Pancreas (tissue), 10 donors: ENCODE measurements around the gene NDOR1. TPM values are rescaled to one million over a fixed set of nuclear protein-coding genes. Genes with fewer than 3 reads are reported as not detected.

Experiments used
- ATAC-seq, 4 donors: fragments of 200-7000 bp; cut with Tn5 transposase; one replicate each; pipeline versions ENCODE4 v1.8.0 to v1.9.1; 2020; ENCODE audit warnings: mild to moderate bottlenecking in 4 of 4, moderate library complexity in 4 of 4
- DNase-seq, 6 donors: peaks; one replicate each; pipeline ENCODE4 v3.0.0-alpha.2; 2020
- FAIRE-seq: peaks from 2 replicates; lab custom pipeline; 2012; peaks lifted over from hg19 to GRCh38; lab: Jason Lieb, UNC
- H3K27ac ChIP-seq, 4 donors: fragments of 200-600 bp; sonication (generic); 1 replicate in 3 of 4; 2 replicates in 1 of 4; pipeline versions ENCODE4 v1.5.0 to v1.8.0; 2020
- H3K27me3 ChIP-seq, 4 donors: fragments of 200-600 bp; one replicate each; pipeline ENCODE4 v1.8.0; 2021
- H3K36me3 ChIP-seq, 3 donors: fragments of 200-600 bp; sonication (generic) in 1 of 3; one replicate each; pipeline versions ENCODE4 v1.5.0 to v1.8.0; 2020 to 2021
- H3K4me1 ChIP-seq, 3 donors: fragments of 200-600 bp; one replicate each; pipeline ENCODE4 v1.8.0; 2021
- H3K4me3 ChIP-seq, 4 donors: fragments of 200-600 bp; sonication (generic) in 2 of 4; one replicate each; pipeline versions ENCODE4 v1.5.0 to v1.8.0; 2020 to 2021
- H3K9me3 ChIP-seq, 4 donors: fragments of 200-600 bp; one replicate each; pipeline ENCODE4 v1.8.0; 2021
- CTCF ChIP-seq, 4 donors: fragments of 200-600 bp; sonication (generic) in 3 of 4; IDR thresholded peaks; one replicate each; pipeline versions ENCODE4 v1.5.0 to v1.8.0; 2021; ENCODE audit warnings: antibody characterized with exemption in 4 of 4
- WGBS, 2 donors: extraction: QIAGEN DNeasy Blood & Tissue Kit; methylation state at CpG; one replicate each; pipeline ENCODE4 v1.1.7; 2013; 5-methylcytosine and 5-hydroxymethylcytosine counted together
- intact Hi-C, 3 donors: fragments of 100-400 bp; cut with DNase I; formaldehyde crosslinking; loops; one replicate each; pipeline versions ENCODE4 v1.11.1 to v1.14.2; 2022
- polyA plus RNA-seq, 2 donors: library from polyadenylated mRNA; stranded (reverse); fragments of 200-250 nt; gene quantifications; one replicate each; pipeline ENCODE4 v1.2.3, GENCODE V29; 2013
- total RNA-seq, 6 donors: library from RNA; stranded (reverse); fragmentation: NEBNext Ultra II Directional in 4 of 6; extraction: Animal tissue kit (Norgen Biotek cat#: 25700) in 4 of 6; gene quantifications; one replicate each; pipeline versions ENCODE4 v1.2.1 to v1.2.4, GENCODE V29; 2021 to 2023
- donor health status: healthy with polysubstance abuse.
- donor health status: DM: no; HTN: no; CAD: no; lungs with moderate emphysema.
- donor health status: DM: no; HTN: no; CAD: no.
- donor health status: control.
- donor health status: control.
- donor health status: Bipolar disorder and iron deficiency.
- donor health status: DM: yes; HTN: yes; CAD: no.
- donor health status: DM: no; HTN: no; CAD: no.
- donor health status: DM: no; HTN: no; CAD: no.
- donor health status: DM: yes; HTN: yes; CAD: no.

NDOR1 gene
- total and polyA plus RNA-seq, 8 donors: 4.6 to 25.4 (median 6.8) TPM

DNA sequence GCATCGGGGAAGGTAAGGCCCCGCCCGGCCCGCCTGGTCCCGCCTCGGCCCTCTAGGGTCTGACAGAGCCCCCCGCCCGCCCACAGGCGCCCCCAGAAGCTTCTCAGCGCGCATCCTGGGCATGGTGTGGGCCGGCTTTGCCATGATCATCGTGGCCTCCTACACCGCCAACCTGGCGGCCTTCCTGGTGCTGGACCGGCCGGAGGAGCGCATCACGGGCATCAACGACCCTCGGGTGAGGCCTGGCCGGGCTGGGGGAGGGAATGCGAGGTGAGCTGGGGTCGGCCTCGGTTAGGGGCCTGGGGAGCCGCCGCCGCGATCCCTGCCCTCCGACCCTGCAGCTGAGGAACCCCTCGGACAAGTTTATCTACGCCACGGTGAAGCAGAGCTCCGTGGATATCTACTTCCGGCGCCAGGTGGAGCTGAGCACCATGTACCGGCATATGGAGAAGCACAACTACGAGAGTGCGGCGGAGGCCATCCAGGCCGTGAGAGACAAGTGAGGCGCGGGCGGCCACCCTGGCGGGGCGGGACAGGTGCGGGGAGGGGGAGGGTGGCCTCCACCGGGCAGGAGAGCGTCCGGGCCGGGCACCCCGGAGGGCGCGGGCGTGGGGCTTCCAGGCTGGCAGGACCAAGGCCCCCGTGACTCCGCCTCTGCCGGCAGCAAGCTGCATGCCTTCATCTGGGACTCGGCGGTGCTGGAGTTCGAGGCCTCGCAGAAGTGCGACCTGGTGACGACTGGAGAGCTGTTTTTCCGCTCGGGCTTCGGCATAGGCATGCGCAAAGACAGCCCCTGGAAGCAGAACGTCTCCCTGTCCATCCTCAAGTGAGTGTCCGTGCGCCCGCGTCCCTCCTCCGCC, 42.8 kb upstream of the NDOR1 start:
- DNase-seq (peak in 3 of 6 donors; percentile 51 to 76 (median 58)), ATAC-seq (peak; percentile 73 to 88 (median 82)), FAIRE-seq (no peak)
- H3K9me3 ChIP-seq: no peaks in the 10 kb centered on the region
- H3K4me3 ChIP-seq: peak overlapping the region in 2 of 4 donors; percentile 12 to 35
- H3K36me3 ChIP-seq: no peaks in the 10 kb centered on the region
- H3K4me1 ChIP-seq: peaks cover 0 to 7% (median 6%) of the 10 kb centered on the region in 3 donors
- intact Hi-C loops: no loop called here
- peaks cover 0 to 10% (median 2%) of the 10 kb centered on the region in 4 donors for H3K27me3 ChIP-seq
- no peak overlapping the region for H3K27ac ChIP-seq
- WGBS, 2 donors: 9 to 10% methylated on average over 64 to 74 of the region's 74 CpGs
- TF ChIP-seq CTCF (IDR thresholded peaks at IDR 0.05): no peak

DNA sequence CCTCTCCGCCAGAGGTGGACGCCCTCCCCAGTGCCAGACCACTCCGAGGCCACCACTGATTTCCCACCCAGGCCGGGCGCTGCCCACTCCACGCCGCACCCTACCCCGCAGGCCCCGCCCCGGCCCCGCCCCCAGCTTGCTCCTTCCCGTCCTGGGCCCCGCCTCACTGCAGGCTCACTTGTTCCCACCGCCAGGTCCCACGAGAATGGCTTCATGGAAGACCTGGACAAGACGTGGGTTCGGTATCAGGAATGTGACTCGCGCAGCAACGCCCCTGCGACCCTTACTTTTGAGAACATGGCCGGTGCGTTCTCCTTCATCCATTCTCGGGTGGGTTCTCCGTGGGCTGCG, 42.2 kb upstream of the NDOR1 start:
- peak overlapping the region in 2 of 4 donors; percentile 12 to 35 for H3K4me3 ChIP-seq
- peak in 2 of 4 donors; percentile 5 to 40 for ATAC-seq
- H3K9me3 ChIP-seq: no peaks in the 10 kb centered on the region
- no peak for FAIRE-seq
- intact Hi-C loops: no loop called here
- H3K27ac ChIP-seq: no peak overlapping the region
- 30 to 34% methylated on average over 19 to 26 of the region's 26 CpGs for WGBS, 2 donors
- no peaks in the 10 kb centered on the region for H3K36me3 ChIP-seq
- peaks cover 0 to 10% (median 2%) of the 10 kb centered on the region in 4 donors for H3K27me3 ChIP-seq
- TF ChIP-seq CTCF (IDR thresholded peaks at IDR 0.05): no peak
- no peak for DNase-seq
- H3K4me1 ChIP-seq: peaks cover 0 to 13% (median 12%) of the 10 kb centered on the region in 3 donors

DNA sequence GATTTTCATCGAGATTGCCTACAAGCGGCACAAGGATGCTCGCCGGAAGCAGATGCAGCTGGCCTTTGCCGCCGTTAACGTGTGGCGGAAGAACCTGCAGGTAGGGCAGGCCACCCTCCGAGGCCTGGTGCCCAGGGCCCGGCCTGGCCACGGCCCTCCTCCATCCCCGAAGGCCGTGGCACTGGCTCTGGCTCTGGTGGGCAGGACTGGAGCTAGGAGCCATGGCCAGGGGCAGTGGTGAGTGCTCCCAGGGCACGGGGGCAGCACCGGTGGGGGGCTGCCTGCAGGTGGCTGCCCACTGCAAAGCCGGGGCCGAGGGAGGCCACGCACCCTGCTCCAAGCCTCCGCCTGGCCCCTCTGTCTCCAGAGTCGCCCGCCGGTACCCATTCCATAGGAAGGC, 41.7 kb upstream of the NDOR1 start:
- Histone ChIP-seq H3K9me3 (no peaks in the 10 kb centered on the region), H3K4me1 (peaks cover 0 to 14% (median 14%) of the 10 kb centered on the region in 3 donors), H3K4me3 (no peak overlapping the region), H3K36me3 (no peaks in the 10 kb centered on the region), H3K27ac (no peak overlapping the region), H3K27me3 (peaks cover 0 to 10% (median 2%) of the 10 kb centered on the region in 4 donors)
- intact Hi-C loops: no loop called here
- ATAC-seq (no peak), FAIRE-seq (no peak), DNase-seq (no peak)
- WGBS, 2 donors: 80 to 81% methylated on average over 22 of the region's 22 CpGs
- no peak for TF ChIP-seq CTCF (IDR thresholded peaks at IDR 0.05)

DNA sequence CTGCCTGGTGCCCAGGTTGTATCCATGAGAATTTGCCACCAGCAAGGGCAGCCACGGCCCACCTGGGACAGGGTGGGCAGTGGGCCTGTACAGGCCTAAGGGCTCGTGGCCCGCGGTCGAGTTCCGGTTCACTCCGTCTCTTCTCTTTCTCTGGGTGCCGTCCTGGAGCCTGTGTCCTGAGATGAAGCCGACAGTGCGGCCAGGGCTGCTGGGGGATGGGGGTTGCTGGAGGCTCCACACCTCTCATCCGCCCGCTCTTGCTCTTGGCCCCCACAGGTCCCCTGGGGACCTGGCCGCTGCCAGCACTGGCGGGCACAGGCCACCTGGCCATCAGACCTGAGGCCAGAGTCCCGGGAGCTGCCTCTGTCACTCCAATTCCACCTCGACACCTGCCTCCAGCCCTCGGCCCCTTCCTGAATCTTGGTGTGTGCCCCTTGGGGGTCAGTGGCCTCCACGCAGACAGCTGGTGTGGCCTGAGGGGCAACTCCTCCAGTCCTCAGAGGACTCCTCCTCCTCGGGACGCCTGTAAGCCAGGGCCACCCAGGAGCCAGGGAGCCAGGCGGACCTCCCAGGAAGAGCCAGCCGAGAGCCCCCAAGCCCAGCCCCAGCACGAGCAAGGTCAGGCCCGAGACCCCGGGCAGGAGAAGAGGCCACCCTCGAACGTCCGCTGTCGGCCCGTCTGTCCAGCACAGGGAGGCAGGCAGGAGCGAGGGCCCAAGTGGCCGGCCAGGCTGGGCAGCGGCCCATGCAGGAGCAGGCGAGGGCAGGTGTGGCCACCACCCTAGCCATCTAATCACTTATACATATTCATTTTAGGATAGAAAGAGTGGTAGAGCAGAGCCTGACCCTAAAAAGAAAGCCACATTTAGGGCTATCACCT, 40.9 kb upstream of the NDOR1 start:
- Histone ChIP-seq H3K27ac (no peak overlapping the region), H3K4me3 (no peak overlapping the region), H3K9me3 (no peaks in the 10 kb centered on the region), H3K36me3 (no peaks in the 10 kb centered on the region), H3K27me3 (peaks cover 0 to 10% (median 2%) of the 10 kb centered on the region in 4 donors), H3K4me1 (peaks cover under 1 to 16% (median 14%) of the 10 kb centered on the region in 3 donors)
- WGBS, 2 donors: 79 to 88% methylated on average over 31 to 34 of the region's 34 CpGs
- ATAC-seq (no peak), DNase-seq (no peak), FAIRE-seq (no peak)
- no peak for TF ChIP-seq CTCF (IDR thresholded peaks at IDR 0.05)
- intact Hi-C loops: no loop called here
